ENCODE measurements around the gene RGS7BP.

The RGS7BP gene

DNA sequence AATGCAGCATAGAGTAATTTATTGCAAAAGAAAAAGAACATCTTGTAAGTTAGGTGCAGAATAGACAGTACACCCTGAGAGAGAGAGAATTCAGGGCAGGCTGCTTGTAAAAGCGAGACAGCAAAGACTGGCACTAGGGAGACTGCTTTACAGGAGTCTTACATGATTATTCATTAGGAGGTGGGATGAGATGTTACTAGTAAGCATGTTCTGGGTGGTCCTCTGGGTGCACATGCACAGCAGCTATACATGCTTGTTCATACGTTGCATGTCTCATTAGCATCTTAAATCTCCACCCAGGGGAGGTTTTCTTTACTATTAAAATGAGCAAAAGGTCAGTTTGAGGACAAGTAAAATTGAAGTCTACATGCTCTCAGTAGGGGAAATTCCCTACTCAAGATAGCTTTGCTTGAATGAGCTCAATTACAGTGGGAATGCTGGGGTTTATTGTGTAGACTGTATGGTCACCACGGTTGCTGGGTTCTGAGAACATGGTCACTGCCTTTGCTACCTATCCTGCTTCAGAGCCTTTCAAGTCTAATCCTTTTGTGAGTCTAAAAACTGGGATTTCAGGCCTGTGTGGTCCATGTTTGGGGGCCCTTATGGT lies 60.6 kb downstream of the RGS7BP start:
- Mint-ChIP-seq H3K27me3 (ENCODE audit: low read depth, poor library complexity) (no peaks in the 10 kb centered on the region), H3K27ac (no peak overlapping the region), H3K9me3 (no peaks in the 10 kb centered on the region), H3K4me3 (no peak overlapping the region), H3K4me1 (no peaks in the 10 kb centered on the region), H3K36me3 (ENCODE audit: low read depth) (no peaks in the 10 kb centered on the region)
- TF ChIP-seq, protein P1, sequence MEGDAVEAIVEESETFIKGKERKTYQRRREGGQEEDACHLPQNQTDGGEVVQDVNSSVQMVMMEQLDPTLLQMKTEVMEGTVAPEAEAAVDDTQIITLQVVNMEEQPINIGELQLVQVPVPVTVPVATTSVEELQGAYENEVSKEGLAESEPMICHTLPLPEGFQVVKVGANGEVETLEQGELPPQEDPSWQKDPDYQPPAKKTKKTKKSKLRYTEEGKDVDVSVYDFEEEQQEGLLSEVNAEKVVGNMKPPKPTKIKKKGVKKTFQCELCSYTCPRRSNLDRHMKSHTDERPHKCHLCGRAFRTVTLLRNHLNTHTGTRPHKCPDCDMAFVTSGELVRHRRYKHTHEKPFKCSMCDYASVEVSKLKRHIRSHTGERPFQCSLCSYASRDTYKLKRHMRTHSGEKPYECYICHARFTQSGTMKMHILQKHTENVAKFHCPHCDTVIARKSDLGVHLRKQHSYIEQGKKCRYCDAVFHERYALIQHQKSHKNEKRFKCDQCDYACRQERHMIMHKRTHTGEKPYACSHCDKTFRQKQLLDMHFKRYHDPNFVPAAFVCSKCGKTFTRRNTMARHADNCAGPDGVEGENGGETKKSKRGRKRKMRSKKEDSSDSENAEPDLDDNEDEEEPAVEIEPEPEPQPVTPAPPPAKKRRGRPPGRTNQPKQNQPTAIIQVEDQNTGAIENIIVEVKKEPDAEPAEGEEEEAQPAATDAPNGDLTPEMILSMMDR (IDR thresholded peaks at IDR 0.05), result no peak
- no peak for DNase-seq

DNA sequence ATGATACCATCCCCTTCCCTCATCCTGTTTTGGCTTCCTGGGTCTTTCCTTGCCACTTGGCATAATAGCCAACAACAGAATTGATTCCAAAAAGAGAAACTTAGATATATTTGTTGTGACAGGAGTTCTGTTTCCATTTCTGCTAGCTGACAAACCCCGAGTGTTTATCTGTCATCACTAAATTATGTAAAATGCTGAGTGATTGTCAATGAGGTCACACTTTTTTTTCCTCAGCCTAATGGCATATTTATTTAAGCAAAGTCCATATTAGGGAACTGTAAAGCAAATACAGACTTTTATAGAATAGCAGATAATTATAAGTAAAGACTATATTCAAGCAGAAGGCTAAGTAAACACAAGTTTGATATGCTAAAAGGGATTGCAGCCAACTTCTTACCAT lies 64.0 kb downstream of the RGS7BP start:
- H3K9me3 Mint-ChIP-seq, result no peaks in the 10 kb centered on the region
- TF ChIP-seq, protein P1 (IDR thresholded peaks at IDR 0.05), result no peak
- H3K36me3 Mint-ChIP-seq (ENCODE audit: low read depth), result no peaks in the 10 kb centered on the region
- H3K4me3 Mint-ChIP-seq, result no peak overlapping the region
- no peak for DNase-seq
- no peak overlapping the region for H3K27ac Mint-ChIP-seq
- no peaks in the 10 kb centered on the region for H3K27me3 Mint-ChIP-seq (ENCODE audit: low read depth, poor library complexity)
- H3K4me1 Mint-ChIP-seq, result no peaks in the 10 kb centered on the region

DNA sequence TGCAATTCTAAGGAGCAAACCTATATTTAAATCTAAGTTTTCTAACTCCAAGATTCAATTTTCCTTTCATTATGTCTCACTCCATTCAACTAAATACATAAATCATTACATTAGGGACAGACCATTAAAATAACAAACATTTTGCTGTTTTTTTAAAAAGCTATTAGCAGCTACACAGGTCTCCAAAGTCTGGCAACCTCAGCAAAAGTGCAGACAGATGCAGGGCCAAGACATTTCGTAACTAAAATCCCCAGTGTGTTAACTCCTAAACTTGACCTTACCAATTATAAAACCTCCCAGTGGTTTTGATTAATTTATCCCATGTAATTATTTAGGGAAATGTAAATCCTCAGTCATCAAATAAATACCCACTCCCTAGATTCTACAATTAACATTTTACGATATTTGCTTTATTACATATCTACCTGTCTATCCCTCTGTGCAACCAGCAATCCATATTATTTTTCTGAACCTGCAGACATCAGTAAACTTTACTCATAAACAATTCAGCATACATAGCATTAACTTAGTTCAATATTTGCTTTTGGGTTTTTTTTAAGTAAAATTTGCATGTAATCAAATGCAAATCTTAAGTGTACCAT lies 64.7 kb downstream of the RGS7BP start:
- Mint-ChIP-seq H3K4me1 (no peaks in the 10 kb centered on the region), H3K36me3 (ENCODE audit: low read depth) (no peaks in the 10 kb centered on the region), H3K4me3 (no peak overlapping the region), H3K27me3 (ENCODE audit: low read depth, poor library complexity) (no peaks in the 10 kb centered on the region), H3K27ac (no peak overlapping the region), H3K9me3 (no peaks in the 10 kb centered on the region)
- TF ChIP-seq, protein P1 (IDR thresholded peaks at IDR 0.05), result no peak
- no peak for DNase-seq

DNA sequence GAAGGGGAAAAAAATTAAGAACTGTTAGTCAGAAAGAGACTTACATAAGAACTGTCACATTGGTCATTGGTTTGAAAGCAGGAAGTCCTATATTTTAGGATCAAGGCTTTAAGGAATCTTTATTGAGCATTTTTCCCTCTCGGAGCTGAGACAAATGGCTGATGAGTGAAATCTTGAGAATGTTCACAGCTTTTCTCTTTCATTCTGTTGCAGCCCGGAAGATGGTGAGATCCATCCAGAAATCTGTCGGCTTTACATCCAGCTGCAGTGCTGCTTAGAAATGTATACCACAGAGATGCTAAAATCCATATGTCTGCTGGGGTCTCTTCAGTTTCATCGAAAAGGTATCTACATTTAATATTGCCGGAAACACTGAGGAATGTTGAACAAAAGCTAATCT lies 69.7 kb downstream of the RGS7BP start:
- TF ChIP-seq, protein P1 (IDR thresholded peaks at IDR 0.05), result no peak
- Mint-ChIP-seq H3K36me3 (ENCODE audit: low read depth) (no peaks in the 10 kb centered on the region), H3K9me3 (no peaks in the 10 kb centered on the region), H3K27ac (no peak overlapping the region), H3K4me3 (no peak overlapping the region), H3K27me3 (ENCODE audit: low read depth, poor library complexity) (no peaks in the 10 kb centered on the region), H3K4me1 (no peaks in the 10 kb centered on the region)
- no peak for DNase-seq

DNA sequence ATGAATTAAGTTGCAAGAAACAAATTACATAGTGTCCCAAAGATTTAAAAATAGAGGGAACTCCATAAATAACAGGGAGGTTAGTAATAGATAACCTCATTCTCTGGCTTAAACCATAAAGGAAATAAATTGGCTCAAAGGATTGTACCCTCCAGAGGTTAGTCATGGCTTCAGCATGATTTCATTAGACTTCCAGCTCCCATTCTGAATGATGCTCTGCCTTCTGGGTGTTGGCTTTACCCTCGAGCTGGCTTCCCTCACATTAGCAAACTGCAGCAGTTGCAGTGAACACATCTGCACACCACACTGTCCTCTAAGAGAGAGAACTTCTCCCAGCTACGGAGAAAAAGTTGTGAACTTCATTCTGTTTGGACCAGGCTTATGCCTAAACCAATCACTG lies 70.4 kb downstream of the RGS7BP start:
- Mint-ChIP-seq H3K4me3 (no peak overlapping the region), H3K27ac (no peak overlapping the region), H3K9me3 (no peaks in the 10 kb centered on the region), H3K4me1 (no peaks in the 10 kb centered on the region), H3K36me3 (ENCODE audit: low read depth) (no peaks in the 10 kb centered on the region), H3K27me3 (ENCODE audit: low read depth, poor library complexity) (no peaks in the 10 kb centered on the region)
- no peak for DNase-seq
- TF ChIP-seq, protein P1 (IDR thresholded peaks at IDR 0.05), result no peak

DNA sequence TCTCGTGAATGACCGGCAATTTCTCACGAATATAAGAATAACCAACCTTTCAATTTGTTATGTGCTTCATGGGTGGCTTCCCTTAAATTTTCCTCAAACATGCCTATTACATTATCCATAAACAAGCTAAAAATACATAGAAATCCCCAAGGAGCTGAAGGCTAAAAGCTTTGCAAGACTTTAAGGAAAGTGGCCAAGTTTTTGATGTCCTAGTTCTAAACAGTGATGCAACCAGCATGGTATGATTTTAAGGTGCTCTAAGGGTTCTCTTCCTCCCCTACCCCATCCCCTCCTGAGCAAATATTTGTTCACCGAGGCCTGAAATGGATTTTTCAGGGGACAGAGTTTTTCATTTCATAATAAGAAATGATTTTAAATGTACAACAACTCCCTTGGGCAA lies 79.8 kb downstream of the RGS7BP start:
- Mint-ChIP-seq H3K27ac (no peak overlapping the region), H3K9me3 (no peaks in the 10 kb centered on the region), H3K36me3 (ENCODE audit: low read depth) (no peaks in the 10 kb centered on the region), H3K27me3 (ENCODE audit: low read depth, poor library complexity) (peaks cover 10% of the 10 kb centered on the region), H3K4me3 (no peak overlapping the region), H3K4me1 (no peaks in the 10 kb centered on the region)
- no peak for DNase-seq
- TF ChIP-seq, protein P1 (IDR thresholded peaks at IDR 0.05), result no peak
